HG02840 (cell line): Measurements from ENCODE around the gene NAAA.
"Not testable (repeated sequence)": the region's sequence is repeated elsewhere in the genome, so short reads cannot be mapped to it uniquely, and the experiment has no call there.

Experiments used
- ATAC-seq: cut with Tn5 transposase; IDR thresholded peaks from one replicate; pipeline ENCODE4 v1.9.1; 2021; ENCODE audit warnings: mild to moderate bottlenecking, moderate library complexity, moderate number of reproducible peaks; ENCODE audit not compliant: unreplicated experiment, low FRiP score

The NAAA gene

DNA sequence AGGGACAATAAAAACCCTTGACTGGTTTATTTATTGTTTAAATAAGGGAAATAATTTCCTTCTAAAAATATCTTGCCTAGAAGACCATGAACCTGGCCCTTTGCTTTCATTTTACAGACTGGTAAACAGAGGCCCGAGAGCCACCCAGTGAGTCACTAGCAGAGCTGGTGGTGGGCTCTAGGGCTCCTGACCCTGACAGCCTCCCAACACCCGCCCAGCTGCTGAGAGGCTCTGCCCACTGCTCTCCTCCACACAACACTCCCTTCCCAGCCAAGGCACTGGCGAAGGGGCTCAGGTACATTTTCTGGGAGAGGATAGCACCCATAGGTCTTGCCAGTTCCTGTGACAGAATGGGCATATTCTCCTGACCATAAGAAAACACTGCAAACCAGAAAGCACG, 20.5 kb downstream of the NAAA start:
- no peak for ATAC-seq

DNA sequence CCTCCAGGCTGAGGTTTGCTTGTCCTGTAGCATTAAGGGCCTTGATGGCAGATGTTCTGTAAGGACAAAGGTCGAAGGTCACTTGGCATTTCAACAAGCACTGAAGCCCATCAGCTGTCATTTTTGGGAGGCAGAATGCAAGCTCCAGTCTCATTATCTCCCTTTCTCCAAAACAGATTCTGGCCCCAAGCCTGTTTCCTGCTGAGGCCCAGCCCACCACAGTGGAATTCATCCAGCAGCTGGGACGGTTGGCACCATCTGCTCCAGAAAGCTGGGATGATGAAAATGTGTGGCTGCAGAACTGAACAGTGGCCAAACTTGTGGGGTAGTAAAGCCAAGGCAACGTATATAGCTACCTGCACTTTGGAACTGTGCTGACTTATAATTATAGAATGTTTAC, 20.9 kb downstream of the NAAA start:
- ATAC-seq: no peak

- no peak for ATAC-seq
These were observed 24.6 kb downstream of the NAAA start for GRCh38 chr4:75916091-75916661.

- ATAC-seq: no peak
These were observed 27.8 kb downstream of the NAAA start for GRCh38 chr4:75912968-75913367.

GRCh38 chr4:75910831-75911230, 30.0 kb downstream of the NAAA start:
- not testable (repeated sequence) for ATAC-seq

DNA sequence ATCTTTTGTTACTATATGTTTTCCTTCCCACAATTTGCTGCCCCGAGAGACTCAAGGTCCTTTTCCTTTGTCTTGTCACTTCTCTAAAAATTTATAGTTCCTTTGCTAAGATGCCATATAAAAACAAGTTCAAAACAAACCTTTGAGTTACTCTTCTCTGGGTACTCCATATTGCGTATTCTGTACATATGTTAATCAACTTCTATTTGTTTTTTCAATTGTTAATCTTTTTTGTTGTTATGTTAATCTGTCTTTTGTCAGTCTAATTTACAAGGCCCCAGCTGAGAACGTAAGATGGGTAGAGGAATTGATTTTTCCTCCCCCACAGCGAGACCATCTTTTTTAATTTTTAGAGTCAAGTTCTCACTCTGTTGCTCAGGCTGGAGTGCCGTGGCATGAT, 31.4 kb downstream of the NAAA start:
- ATAC-seq: no peak

- no peak for ATAC-seq
These were observed 32.3 kb downstream of the NAAA start for GRCh38 chr4:75908555-75908954.

DNA sequence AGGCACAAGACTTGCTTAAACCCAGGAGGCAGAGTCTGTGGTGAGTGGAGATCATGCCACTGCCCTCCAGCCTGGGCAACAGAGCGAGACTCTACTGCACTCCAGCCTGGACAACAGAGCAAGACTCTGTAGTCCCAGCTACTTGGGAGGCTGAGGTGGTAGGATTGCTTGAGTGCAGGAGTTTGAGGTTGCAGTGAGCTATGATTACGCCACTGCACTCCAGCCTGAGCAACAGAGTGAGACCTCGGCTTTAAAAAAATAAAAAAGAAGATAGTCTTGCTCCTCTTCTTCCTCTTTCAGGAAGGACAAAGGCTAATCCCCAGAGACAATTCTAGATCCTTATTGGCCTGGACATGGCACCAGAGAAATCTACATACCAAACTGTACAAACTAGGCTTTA, 32.8 kb downstream of the NAAA start:
- ATAC-seq: no peak

GRCh38 chr4:75904076-75904475, 36.7 kb downstream of the NAAA start:
- no peak for ATAC-seq

DNA sequence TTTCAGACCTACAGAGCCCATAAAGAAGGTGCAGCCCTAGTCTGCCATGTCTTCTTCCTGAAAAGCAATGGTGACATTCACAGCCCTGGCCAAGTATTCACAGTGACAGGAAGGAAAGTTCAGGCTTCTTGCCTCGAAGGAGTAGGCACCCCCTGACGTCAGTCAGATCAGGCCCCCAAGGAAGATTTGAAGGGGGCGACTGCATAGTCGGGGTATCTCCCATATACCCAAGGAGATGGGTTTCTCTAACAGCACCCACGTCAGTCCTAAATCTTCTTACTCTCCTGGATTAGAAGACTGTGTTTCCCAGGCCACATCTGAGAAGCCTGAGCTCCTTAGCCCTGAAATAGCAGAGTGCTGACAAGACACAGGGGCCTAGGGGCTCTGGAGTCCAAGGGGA, 38.5 kb downstream of the NAAA start, which contains the start of gene PPEF2:
TSS of gene PPEF2 (minus strand) at position 101 of the 400 bp plus-strand sequence. CDS start 6,127 bp downstream, outside the sequence.
- no peak for ATAC-seq

GRCh38 chr4:75898536-75898935, 42.3 kb downstream of the NAAA start:
- ATAC-seq: no peak

GRCh38 chr4:75895744-75896314, 45.0 kb downstream of the NAAA start:
- ATAC-seq: no peak

DNA sequence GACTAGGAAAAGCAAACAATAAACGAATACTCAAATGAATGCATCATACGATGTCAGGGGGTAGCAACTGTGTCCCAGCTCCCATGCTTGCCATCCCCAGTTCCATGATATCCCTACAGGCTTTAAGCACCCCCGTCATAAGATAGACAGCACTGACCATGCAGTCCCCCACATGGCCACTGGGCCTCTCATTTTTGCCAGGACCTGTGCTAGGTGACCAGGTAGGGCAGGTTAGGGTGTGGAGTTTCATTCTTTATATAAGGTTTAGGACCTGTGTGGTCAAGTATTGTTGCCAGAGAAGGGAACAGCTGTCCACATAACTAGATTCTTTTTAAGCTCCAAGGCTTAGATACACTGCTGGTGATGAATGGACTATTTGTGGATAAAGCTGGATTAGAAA, 48.3 kb downstream of the NAAA start:
- no peak for ATAC-seq

- no peak for ATAC-seq
These were observed 49.2 kb downstream of the NAAA start for GRCh38 chr4:75891611-75892010.

GRCh38 chr4:75889537-75890199, 51.1 kb downstream of the NAAA start:
- no peak for ATAC-seq

DNA sequence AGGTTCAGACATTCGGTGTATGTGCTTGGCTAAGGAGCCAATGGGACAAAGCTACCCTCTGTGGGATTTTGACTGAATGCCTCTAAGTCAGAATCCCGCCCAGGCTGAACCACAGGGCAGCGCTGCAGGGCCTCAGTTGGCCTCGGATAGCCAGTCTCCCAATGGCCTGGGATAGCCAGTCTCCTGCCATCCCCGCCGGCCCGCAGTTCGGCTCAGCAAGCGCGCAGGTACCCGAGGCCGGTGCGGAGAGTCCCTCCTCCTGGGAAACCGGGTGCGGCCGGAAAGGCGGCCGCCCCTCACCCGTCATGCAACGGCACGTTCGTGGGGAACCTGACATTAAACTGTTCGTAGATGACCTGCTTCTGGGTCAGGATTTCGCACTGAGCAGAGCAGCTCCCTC, 54.7 kb downstream of the NAAA start:
- ATAC-seq: no peak

GRCh38 chr4:75881476-75881875, 59.3 kb downstream of the NAAA start:
- no peak for ATAC-seq

- ATAC-seq: no peak
These were observed 60.5 kb downstream of the NAAA start for GRCh38 chr4:75880278-75880677.

- ATAC-seq: no peak
These were observed 62.5 kb downstream of the NAAA start for GRCh38 chr4:75878246-75878756.

DNA sequence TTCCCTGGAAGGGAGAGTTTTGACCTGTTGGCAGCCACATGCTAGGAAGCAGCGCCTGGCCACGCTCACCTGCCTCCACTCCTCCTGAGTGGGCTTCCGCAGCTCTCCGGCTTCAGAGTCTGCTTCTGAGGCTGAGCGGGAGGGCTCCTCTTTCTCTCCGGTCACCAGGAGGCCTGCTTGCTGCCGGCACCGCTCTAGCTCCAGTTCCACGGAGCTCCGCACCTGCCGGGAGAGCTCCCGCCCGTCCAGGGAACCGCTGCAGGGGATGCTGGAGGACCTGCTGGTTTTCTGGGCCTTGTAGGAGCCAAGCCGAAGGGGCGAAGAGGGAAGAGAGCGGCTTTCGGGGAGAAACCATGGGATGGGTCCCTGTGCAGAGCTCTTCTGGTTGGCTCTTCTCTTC, 64.6 kb downstream of the NAAA start:
- no peak for ATAC-seq

DNA sequence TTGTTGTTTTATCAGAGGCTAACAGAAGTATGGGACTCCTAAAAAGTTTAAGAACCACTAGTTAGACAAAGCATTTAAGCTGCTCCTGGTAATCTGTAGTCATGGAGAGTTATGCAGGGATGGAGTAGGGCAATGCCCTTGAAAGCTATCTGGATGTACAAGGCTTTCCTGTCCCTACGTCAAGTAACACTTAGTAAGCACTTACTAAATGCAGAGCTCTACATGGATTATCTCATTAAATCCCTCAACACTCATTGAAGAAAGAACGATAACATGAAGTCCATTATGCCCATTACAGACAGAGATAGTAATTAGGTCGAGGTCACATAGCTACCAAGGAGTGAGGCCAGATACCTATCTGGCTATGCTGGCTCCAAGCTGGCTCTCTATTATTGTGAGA, 71.7 kb downstream of the NAAA start:
- ATAC-seq: no peak

- ATAC-seq: no peak
These were observed 73.7 kb downstream of the NAAA start for GRCh38 chr4:75867130-75867529.
